ENCODE measurements around the gene RNF11. TPM values are rescaled to one million over a fixed set of nuclear protein-coding genes. Genes with fewer than 3 reads are reported as not detected.

Gene RNF11
- total RNA-seq, 1 experiment from 2014 or later = 55.8 TPM

DNA sequence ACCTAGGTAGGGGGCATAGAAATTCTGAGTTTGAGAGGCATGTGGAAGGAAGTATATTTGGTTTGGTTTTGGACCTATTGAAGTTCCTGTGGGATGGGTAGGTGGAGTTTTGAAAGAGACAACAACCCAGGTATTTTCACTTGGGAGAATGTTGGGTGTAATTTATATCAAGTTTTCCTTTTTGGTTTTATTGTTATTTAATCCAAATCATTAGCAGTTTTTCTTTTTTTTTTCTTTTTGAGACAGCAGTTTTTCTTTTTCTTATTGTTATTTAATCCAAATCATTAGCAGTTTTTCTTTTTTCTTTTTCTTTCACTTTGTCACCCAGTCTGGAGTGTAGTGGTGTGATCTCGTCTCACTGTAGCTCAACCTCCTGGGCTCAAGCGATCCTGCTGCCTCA, 30.1 kb downstream of the RNF11 start:
- no peaks in the 10 kb centered on the region for H3K27me3 ChIP-seq (ENCODE audit: insufficient read depth, low read length)
- no peak overlapping the region for H3K27ac ChIP-seq (ENCODE audit: insufficient read length, low read depth, low read length)
- no peak overlapping the region for H3K4me3 Mint-ChIP-seq
- no peak overlapping the region for H3K14ac ChIP-seq (ENCODE audit: insufficient read depth, low read length)
- TF ChIP-seq, protein P1, sequence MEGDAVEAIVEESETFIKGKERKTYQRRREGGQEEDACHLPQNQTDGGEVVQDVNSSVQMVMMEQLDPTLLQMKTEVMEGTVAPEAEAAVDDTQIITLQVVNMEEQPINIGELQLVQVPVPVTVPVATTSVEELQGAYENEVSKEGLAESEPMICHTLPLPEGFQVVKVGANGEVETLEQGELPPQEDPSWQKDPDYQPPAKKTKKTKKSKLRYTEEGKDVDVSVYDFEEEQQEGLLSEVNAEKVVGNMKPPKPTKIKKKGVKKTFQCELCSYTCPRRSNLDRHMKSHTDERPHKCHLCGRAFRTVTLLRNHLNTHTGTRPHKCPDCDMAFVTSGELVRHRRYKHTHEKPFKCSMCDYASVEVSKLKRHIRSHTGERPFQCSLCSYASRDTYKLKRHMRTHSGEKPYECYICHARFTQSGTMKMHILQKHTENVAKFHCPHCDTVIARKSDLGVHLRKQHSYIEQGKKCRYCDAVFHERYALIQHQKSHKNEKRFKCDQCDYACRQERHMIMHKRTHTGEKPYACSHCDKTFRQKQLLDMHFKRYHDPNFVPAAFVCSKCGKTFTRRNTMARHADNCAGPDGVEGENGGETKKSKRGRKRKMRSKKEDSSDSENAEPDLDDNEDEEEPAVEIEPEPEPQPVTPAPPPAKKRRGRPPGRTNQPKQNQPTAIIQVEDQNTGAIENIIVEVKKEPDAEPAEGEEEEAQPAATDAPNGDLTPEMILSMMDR (conservative IDR thresholded peaks at IDR 0.05) = no peak
- no peak overlapping the region for H3K18ac ChIP-seq (ENCODE audit: insufficient read length, low read depth, low read length)
- H3K36me3 Mint-ChIP-seq (ENCODE audit: insufficient read depth in 1 of 3, low read depth in 3 of 3) = peaks cover 2 to 14% (median 12%) of the 10 kb centered on the region in 3 experiments; a peak in 5 of 7 replicates
- H3K23ac ChIP-seq (ENCODE audit: insufficient read length, low read depth, low read length) = no peak overlapping the region
- no peaks in the 10 kb centered on the region for H4K20me1 ChIP-seq (ENCODE audit: control insufficient read depth, insufficient read depth, insufficient read length)
- no peak overlapping the region for H3K4me2 ChIP-seq (ENCODE audit: insufficient read depth, insufficient read length, low read length)
- no peak overlapping the region for H2AK5ac ChIP-seq (ENCODE audit: insufficient read length, low read length)
- H2AFZ ChIP-seq (ENCODE audit: low read length) = no peak overlapping the region
- DNase-seq = no peak
- H3K79me2 ChIP-seq (ENCODE audit: insufficient read depth, low read length) = no peaks in the 10 kb centered on the region; the same call in 1 of the 2 replicates
- H4K5ac ChIP-seq (ENCODE audit: insufficient read length, low read depth, low read length) = no peak overlapping the region
- H4K91ac ChIP-seq (ENCODE audit: insufficient read length, low read depth, low read length) = no peak overlapping the region
- H3K4me1 ChIP-seq (ENCODE audit: insufficient read depth, low read length) = no peaks in the 10 kb centered on the region; the same call in 1 of the 2 replicates
- no peak overlapping the region for H2BK120ac ChIP-seq (ENCODE audit: low read depth, low read length, poor library complexity, severe bottlenecking)
- peaks cover 16% of the 10 kb centered on the region in 2 experiments for H3K4me1 Mint-ChIP-seq
- H3K9me3 ChIP-seq (ENCODE audit: control insufficient read depth, low read depth, low read length) = no peaks in the 10 kb centered on the region
- H3K4ac ChIP-seq (ENCODE audit: low read depth, low read length) = no peak overlapping the region
- no peaks in the 10 kb centered on the region for H3K79me1 ChIP-seq (ENCODE audit: insufficient read depth, low read depth, low read length, poor library complexity, severe bottlenecking)
- H4K8ac ChIP-seq (replicated peaks; ENCODE audit: insufficient read length, low read depth, low read length) = no peak overlapping the region
- no peak overlapping the region for H3T11ph ChIP-seq (ENCODE audit: low read length)
- no peaks in the 10 kb centered on the region for H3K27me3 Mint-ChIP-seq (ENCODE audit: low read depth)
- no peak overlapping the region for H3K9ac ChIP-seq (ENCODE audit: extremely low read depth, insufficient read length, low read length)
- H3K56ac ChIP-seq (ENCODE audit: insufficient read length, low read depth, low read length) = no peak overlapping the region
- peak overlapping the region in 1 of 3 experiments; percentile 39; a peak in 2 of 7 replicates for H3K27ac Mint-ChIP-seq
- WGBS (ENCODE audit: extremely low coverage, insufficient read length, low lambda C conversion rate) = no CpG with 5 or more reads among the region's 2 CpGs
- H2BK5ac ChIP-seq (ENCODE audit: insufficient read length, low read length) = no peak overlapping the region
- H2BK20ac ChIP-seq (ENCODE audit: low read depth, low read length, poor library complexity, severe bottlenecking) = no peak overlapping the region
- H3K9me3 Mint-ChIP-seq = no peaks in the 10 kb centered on the region
- H2BK12ac ChIP-seq (ENCODE audit: insufficient read length, low read depth, low read length) = no peak overlapping the region
- H2BK15ac ChIP-seq (ENCODE audit: low read depth, low read length) = no peak overlapping the region
- no peaks in the 10 kb centered on the region for H3K23me2 ChIP-seq (ENCODE audit: insufficient read length, low read depth, low read length, poor library complexity, severe bottlenecking)

Measured in H9 (cell line).